CD4-positive, CD25-positive, alpha-beta regulatory T cell (primary cell): ENCODE measurements around the gene AGBL5. TPM values are rescaled to one million over a fixed set of nuclear protein-coding genes. Genes with fewer than 3 reads are reported as not detected.
"Not testable (repeated sequence)": the region's sequence is repeated elsewhere in the genome, so short reads cannot be mapped to it uniquely, and the experiment has no call there.

ENCODE experiments used
- ATAC-seq, 2 donors: fragments of 150-1000 bp; cut with Tn5 transposase; one replicate each; pipeline ENCODE4 v1.10.0; 2021; ENCODE audit warnings: low read depth in 2 of 2, moderate number of reproducible peaks in 2 of 2, moderate library complexity in 1 of 2
- DNase-seq, 3 donors: peaks; one replicate each; pipeline versions ENCODE4 v3.0.0 to v3.0.0-alpha.2; 2012 to 2022; ENCODE audit warnings: mixed read lengths in 1 of 3
- H3K27ac ChIP-seq: one replicate; pipeline ENCODE4 v1.7.0; 2013; ENCODE audit warnings: mild to moderate bottlenecking, low read length; ENCODE audit not compliant: insufficient read depth, poor library complexity, severe bottlenecking
- H3K27me3 ChIP-seq: one replicate; pipeline ENCODE4 v1.7.0; 2013; ENCODE audit warnings: low read length; ENCODE audit not compliant: control insufficient read depth, insufficient read depth
- H3K36me3 ChIP-seq: one replicate; pipeline ENCODE4 v1.7.0; 2013; ENCODE audit warnings: mild to moderate bottlenecking, low read length, moderate library complexity; ENCODE audit not compliant: control insufficient read depth, insufficient read depth
- H3K4me1 ChIP-seq: 2 replicates; pipeline ENCODE4 v1.7.0; 2013; ENCODE audit warnings: mild to moderate bottlenecking, low read length; ENCODE audit not compliant: insufficient read depth, control insufficient read depth, poor library complexity, severe bottlenecking
- H3K4me3 ChIP-seq: one replicate; pipeline ENCODE4 v1.7.0; 2013; ENCODE audit warnings: low read depth, mild to moderate bottlenecking, low read length, moderate library complexity
- H3K9me3 ChIP-seq, 2 experiments: 1 replicate in 1 of 2; 2 replicates in 1 of 2; pipeline ENCODE4 v1.7.0; 2013; ENCODE audit warnings: low read length in 2 of 2, mild to moderate bottlenecking in 1 of 2, moderate library complexity in 1 of 2; ENCODE audit not compliant: control insufficient read depth in 2 of 2
- H3K27ac Mint-ChIP-seq, 3 donors: one replicate each; pipeline ENCODE4 v1.8.0; 2020 to 2022; ENCODE audit warnings: mild to moderate bottlenecking in 3 of 3, mixed read lengths in 3 of 3, moderate library complexity in 2 of 3
- H3K27me3 Mint-ChIP-seq: one replicate; pipeline ENCODE4 v1.8.0; 2022; ENCODE audit warnings: mild to moderate bottlenecking, mixed read lengths
- H3K36me3 Mint-ChIP-seq: one replicate; pipeline ENCODE4 v1.8.0; 2020; ENCODE audit warnings: mixed read lengths
- H3K4me1 Mint-ChIP-seq, 4 donors: one replicate each; pipeline ENCODE4 v1.8.0; 2020 to 2022; ENCODE audit warnings: mixed read lengths in 4 of 4, mild to moderate bottlenecking in 1 of 4
- H3K4me3 Mint-ChIP-seq, 4 donors: one replicate each; pipeline ENCODE4 v1.8.0; 2020 to 2022; ENCODE audit warnings: mild to moderate bottlenecking in 4 of 4, mixed read lengths in 4 of 4, moderate library complexity in 3 of 4
- H3K9me3 Mint-ChIP-seq, 7 donors: one replicate each; pipeline ENCODE4 v1.8.0; 2020 to 2022; ENCODE audit warnings: mixed read lengths in 7 of 7, mild to moderate bottlenecking in 3 of 7, moderate library complexity in 2 of 7
- polyA plus RNA-seq, 4 donors: library from polyadenylated mRNA; unstranded; fragments of 300-500 nt; fragmentation: Illumina TruSeq; gene quantifications; one replicate each; pipeline ENCODE4 v1.2.3, GENCODE V29; 2021
- total RNA-seq: library from RNA; stranded (reverse); gene quantifications from one replicate; pipeline ENCODE4 v1.2.3, GENCODE V29; 2022

Gene AGBL5
- total and polyA plus RNA-seq, 5 donors from 2014 or later = 8.9 to 11.3 (median 9.3) TPM

DNA sequence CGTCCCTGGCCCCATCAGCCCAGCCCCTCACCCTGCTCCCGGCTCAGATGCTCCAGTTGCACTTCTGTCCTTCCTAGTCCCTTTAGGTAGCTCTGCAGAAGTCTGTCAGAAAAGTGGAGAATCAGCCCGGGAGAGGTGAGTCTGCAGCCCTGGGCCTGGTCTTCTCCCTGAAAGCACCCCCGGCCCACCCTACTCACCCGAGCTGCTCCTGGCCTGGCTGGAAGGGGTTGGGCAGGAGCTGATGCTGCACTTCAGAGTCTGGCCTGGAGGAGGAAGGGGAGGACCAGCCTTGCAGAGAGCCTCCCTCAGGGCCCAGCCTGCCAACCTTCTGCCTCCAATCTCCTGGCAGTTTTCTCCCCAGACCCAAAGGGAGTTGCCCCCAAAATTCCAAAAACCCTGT is 50.9 kb downstream of the AGBL5 start:
- H3K9me3 Mint-ChIP-seq = peaks cover 0 to 2% (median 0%) of the 10 kb centered on the region in 7 donors
- Histone ChIP-seq H3K27ac (no peak overlapping the region), H3K4me3 (no peak overlapping the region), H3K4me1 (no peaks in the 10 kb centered on the region), H3K27me3 (no peaks in the 10 kb centered on the region), H3K9me3 (no peaks in the 10 kb centered on the region), H3K36me3 (no peaks in the 10 kb centered on the region)
- peaks cover 5% of the 10 kb centered on the region for H3K36me3 Mint-ChIP-seq
- H3K4me1 Mint-ChIP-seq = peaks cover 0 to 5% (median under 1%) of the 10 kb centered on the region in 4 donors
- no peak overlapping the region for H3K4me3 Mint-ChIP-seq
- no peak overlapping the region for H3K27ac Mint-ChIP-seq
- H3K27me3 Mint-ChIP-seq = peaks cover 8% of the 10 kb centered on the region
- DNase-seq (no peak), ATAC-seq (no peak)

DNA sequence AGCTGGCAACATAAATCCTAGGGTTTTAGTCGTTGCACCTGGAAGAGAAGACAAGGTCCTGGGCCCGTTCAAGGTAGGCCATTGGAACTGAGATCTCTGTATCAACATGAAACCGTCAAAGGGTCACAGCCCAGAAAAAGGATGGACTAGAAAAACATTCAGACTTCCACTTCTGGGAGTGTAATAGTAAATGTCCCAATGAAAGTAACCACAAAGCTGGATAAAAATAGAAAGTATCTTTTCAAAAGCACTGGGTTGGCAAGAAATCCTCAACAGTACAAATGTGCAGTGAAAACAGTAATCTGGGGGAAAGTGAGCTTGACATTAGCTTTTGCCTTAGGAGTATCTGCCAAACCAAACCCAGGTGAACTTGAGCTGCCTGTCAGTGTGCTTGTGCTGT is 54.5 kb downstream of the AGBL5 start:
- ATAC-seq = no peak
- H3K4me1 ChIP-seq = no peaks in the 10 kb centered on the region
- no peaks in the 10 kb centered on the region for H3K9me3 ChIP-seq
- H3K27ac ChIP-seq = no peak overlapping the region
- Mint-ChIP-seq H3K9me3 (peaks cover 0 to 2% (median 0%) of the 10 kb centered on the region in 7 donors), H3K27me3 (peaks cover 16% of the 10 kb centered on the region), H3K4me1 (no peaks in the 10 kb centered on the region), H3K36me3 (no peaks in the 10 kb centered on the region), H3K27ac (no peak overlapping the region), H3K4me3 (no peak overlapping the region)
- no peak overlapping the region for H3K4me3 ChIP-seq
- DNase-seq = no peak
- H3K27me3 ChIP-seq = no peaks in the 10 kb centered on the region
- H3K36me3 ChIP-seq = no peaks in the 10 kb centered on the region

DNA sequence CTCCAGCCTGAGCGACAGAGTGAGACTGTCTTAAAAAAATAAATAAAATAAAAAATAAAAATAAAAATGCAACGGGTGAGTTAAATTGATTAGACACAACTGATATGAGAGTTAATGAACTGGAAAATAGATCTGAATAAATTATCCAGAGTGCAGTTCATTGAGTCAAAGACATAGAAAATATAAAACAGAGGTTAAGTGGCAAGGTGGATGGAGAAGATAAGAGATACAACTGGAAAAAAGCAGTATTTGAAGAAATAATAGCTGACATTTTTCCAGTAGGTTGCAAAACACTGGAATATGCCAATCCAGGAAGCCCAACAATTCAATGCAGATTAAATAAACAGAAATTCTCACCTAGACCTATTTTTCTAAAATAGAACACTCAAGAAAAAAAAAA is 56.8 kb downstream of the AGBL5 start:
- Mint-ChIP-seq H3K27me3 (peaks cover 21% of the 10 kb centered on the region), H3K36me3 (no peaks in the 10 kb centered on the region), H3K4me3 (no peak overlapping the region), H3K4me1 (no peaks in the 10 kb centered on the region), H3K9me3 (peaks cover 0 to 2% (median 0%) of the 10 kb centered on the region in 7 donors), H3K27ac (peak overlapping the region in 1 of 3 donors; percentile 33)
- Histone ChIP-seq H3K27ac (no peak overlapping the region), H3K27me3 (no peaks in the 10 kb centered on the region), H3K4me1 (no peaks in the 10 kb centered on the region), H3K9me3 (no peaks in the 10 kb centered on the region), H3K4me3 (no peak overlapping the region), H3K36me3 (no peaks in the 10 kb centered on the region)
- DNase-seq (no peak), ATAC-seq (no peak)

DNA sequence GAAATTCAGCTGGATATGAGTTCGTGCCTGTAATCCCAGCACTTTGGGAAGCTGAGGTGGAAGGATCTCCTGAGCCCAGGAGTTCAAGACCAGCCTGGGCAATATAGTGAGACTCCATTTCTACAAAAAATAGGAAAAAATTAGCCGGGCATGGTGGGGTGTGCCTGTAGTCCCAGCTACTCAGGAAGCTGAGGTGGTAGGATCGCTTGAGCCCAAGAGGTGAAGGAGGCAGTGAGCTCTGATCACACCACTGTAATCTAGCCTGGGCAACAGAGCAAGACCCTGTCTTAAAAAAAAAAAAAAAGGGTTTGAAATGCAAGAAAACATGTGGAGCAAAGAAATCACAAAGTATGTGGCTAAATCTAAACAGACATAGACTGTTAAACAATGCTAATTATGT is 57.6 kb downstream of the AGBL5 start:
- no peak for DNase-seq
- peaks cover 29% of the 10 kb centered on the region for H3K27me3 Mint-ChIP-seq

DNA sequence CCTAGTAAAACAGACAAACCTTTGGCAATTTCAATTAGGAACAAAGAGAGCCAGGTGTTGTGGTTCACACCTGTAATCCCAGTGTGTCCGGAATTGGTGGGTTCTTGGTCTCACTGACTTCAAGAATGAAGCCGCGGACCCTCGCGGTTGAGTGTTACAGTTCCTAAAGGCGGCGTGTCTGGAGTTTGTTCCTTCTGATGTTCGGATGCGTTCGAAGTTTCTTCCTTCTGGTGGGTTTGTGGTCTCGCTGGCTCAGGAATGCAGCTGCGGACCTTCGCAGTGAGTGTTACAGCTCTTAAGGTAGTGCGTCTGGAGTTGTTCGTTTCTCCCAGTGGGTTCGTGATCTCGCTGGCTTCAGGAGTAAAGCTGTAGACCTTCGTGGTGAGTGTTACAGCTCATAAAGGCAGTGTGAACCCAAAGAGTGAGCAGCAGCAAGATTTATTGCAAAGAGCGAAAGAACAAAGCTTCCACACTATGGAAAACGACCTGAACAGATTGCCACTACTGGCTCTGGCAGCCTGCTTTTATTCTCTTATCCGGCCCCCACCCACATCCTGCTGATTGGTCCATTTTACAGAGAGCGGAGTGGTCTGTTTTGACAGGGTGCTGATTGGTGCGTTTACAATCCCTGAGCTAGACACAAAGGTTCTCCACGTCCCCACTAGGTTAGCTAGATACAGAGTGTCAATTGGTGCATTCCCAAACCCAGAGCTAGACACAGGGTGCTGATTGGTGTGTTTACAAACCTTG is 59.3 kb downstream of the AGBL5 start:
- not testable (repeated sequence) for H3K9me3 Mint-ChIP-seq, H3K27ac Mint-ChIP-seq, H3K4me1 ChIP-seq, H3K27me3 ChIP-seq, H3K9me3 ChIP-seq, H3K4me3 Mint-ChIP-seq, H3K36me3 ChIP-seq, H3K36me3 Mint-ChIP-seq, H3K4me3 ChIP-seq, H3K4me1 Mint-ChIP-seq, H3K27ac ChIP-seq, ATAC-seq, DNase-seq
- H3K27me3 Mint-ChIP-seq = peaks cover 37% of the 10 kb centered on the region

More for the DNA sequence above, 57.6 kb downstream of the AGBL5 start:
- no peaks in the 10 kb centered on the region for H3K4me1 ChIP-seq
- H3K4me3 ChIP-seq = no peak overlapping the region
- no peaks in the 10 kb centered on the region for H3K36me3 ChIP-seq
- H3K27ac ChIP-seq = no peak overlapping the region
- H3K9me3 ChIP-seq = no peaks in the 10 kb centered on the region
- Mint-ChIP-seq H3K36me3 (no peaks in the 10 kb centered on the region), H3K4me1 (no peaks in the 10 kb centered on the region), H3K27ac (no peak overlapping the region), H3K4me3 (no peak overlapping the region), H3K9me3 (peaks cover 0 to 2% (median 0%) of the 10 kb centered on the region in 7 donors)
- no peak for ATAC-seq
- H3K27me3 ChIP-seq = no peaks in the 10 kb centered on the region

DNA sequence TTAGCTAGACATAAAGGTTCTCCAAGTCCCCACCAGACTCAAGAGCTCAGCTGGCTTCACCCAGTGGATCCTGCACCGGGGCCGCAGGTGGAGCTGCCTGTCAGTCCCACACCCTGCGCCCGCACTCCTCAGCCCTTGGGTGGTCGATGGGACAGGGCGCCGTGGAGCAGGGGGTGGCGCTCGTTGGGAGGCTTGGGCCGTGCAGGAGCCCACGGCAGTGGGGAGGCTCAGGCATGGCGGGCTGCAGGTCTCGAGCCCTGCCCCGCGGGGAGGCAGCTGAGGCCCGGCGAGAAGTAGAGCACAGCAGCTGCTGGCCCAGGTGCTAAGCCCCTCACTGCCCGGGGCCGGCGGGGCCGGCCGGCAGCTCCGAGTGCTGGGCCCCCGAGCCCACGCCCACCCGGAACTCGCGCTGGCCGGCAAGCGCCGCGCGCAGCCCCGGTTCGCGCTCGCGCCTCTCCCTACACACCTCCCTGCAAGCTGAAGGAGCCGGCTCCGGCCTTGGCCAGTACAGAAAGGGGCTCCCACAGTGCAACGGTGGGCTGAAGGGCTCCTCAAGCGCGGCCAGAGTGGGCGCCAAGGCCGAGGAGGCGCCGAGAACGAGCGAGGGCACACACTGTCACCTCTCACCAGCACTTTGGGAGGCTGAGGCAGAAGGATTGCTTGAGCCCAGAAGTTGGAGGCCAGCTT is 60.1 kb downstream of the AGBL5 start:
- H3K27me3 Mint-ChIP-seq = peaks cover 41% of the 10 kb centered on the region
- H3K27me3 ChIP-seq, H3K4me3 ChIP-seq, H3K4me3 Mint-ChIP-seq, H3K27ac ChIP-seq, H3K4me1 ChIP-seq, H3K4me1 Mint-ChIP-seq, H3K36me3 ChIP-seq, H3K27ac Mint-ChIP-seq, H3K9me3 ChIP-seq, H3K9me3 Mint-ChIP-seq, H3K36me3 Mint-ChIP-seq, DNase-seq, ATAC-seq: not testable (repeated sequence)

DNA sequence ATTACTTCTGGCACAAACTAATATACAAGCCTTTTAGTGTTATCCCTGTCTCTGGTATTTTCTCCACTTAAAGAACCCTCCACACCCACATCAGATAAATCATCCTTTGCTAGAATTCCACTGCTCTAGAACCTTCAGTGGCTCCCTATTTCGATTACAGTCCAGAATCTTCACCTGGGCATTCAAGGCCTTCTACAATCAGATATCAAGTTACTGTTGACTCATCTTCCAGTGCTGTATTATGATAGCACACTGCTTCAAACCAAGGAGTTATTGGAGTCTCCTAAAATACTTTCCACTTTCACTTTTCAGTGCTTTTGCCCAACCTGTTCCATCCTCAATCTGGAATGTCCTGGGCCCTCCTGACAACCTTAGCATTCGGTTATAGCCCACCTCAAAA is 64.1 kb downstream of the AGBL5 start:
- ATAC-seq = no peak
- H3K4me3 Mint-ChIP-seq = peak overlapping the region in 1 of 4 donors; percentile 66
- peaks cover 0 to 12% (median 2%) of the 10 kb centered on the region in 4 donors for H3K4me1 Mint-ChIP-seq
- no peak for DNase-seq
- Histone ChIP-seq H3K27ac (no peak overlapping the region), H3K4me1 (peaks cover 6% of the 10 kb centered on the region), H3K9me3 (no peaks in the 10 kb centered on the region), H3K27me3 (peaks cover 9% of the 10 kb centered on the region), H3K36me3 (no peaks in the 10 kb centered on the region), H3K4me3 (no peak overlapping the region)
- H3K9me3 Mint-ChIP-seq = peaks cover 0 to 2% (median 0%) of the 10 kb centered on the region in 7 donors
- no peaks in the 10 kb centered on the region for H3K36me3 Mint-ChIP-seq
- peaks cover 60% of the 10 kb centered on the region for H3K27me3 Mint-ChIP-seq
- no peak overlapping the region for H3K27ac Mint-ChIP-seq
